ENCODE data around the gene SDK2. TPM values are rescaled to one million over a fixed set of nuclear protein-coding genes. Genes with fewer than 3 reads are reported as not detected.
A peak's percentile ranks its signal among the peaks of the same experiment; 100 is the strongest.

SDK2 gene
- polyA plus RNA-seq, 3 donors from 2014 or later = not detected

DNA sequence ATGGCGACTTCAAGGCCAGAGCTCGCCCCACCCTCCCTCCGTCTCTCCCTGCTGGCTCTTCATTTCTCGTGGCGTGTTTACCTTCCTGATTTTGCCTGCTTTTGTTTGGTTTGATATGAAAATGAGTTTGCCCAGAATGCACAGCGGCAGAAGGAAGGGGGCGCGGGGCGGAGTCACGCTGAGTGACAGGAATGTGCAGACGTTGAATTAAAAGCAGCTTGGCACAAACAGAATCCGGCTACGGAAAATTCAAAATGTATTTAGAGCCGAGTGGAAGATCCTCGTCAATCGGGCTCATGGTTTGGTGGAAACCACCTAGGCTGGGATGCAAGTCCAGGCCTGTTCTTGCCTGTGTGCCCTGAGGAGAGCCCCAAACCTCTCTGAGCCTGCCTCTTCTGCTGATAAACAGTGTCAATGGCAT lies 102.7 kb downstream of the SDK2 start:
- Mint-ChIP-seq H3K27me3 (ENCODE audit: low read depth in 3 of 3) (peaks cover 2 to 4% (median 2%) of the 10 kb centered on the region in 3 donors), H3K4me1 (no peaks in the 10 kb centered on the region), H3K36me3 (no peaks in the 10 kb centered on the region), H3K4me3 (no peak overlapping the region), H3K9me3 (no peaks in the 10 kb centered on the region), H3K27ac (no peak overlapping the region)
- DNase-seq = no peak

DNA sequence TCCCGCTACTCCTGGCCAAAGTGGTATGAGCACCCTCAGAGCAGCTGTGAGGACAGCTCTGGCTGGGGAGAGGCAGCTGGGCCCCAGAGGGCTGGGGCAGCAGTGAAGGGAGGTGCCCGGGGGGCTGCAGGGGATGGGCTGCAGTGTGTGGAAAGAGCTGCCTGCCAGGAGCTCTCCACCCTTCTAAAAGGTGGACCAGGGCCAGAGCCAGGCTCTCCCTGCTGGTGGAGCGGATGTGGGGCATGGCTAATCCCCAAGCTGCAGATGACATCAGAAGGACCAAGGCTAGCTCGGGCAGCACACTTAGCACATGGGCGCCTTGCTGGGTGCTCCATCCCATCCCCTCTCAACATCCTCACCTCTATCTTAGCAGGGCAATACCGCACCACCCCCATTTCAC lies 103.1 kb downstream of the SDK2 start:
- Mint-ChIP-seq H3K27me3 (ENCODE audit: low read depth in 3 of 3) (peaks cover 2 to 4% (median 2%) of the 10 kb centered on the region in 3 donors), H3K27ac (no peak overlapping the region), H3K36me3 (no peaks in the 10 kb centered on the region), H3K9me3 (no peaks in the 10 kb centered on the region), H3K4me1 (no peaks in the 10 kb centered on the region), H3K4me3 (no peak overlapping the region)
- DNase-seq = no peak

DNA sequence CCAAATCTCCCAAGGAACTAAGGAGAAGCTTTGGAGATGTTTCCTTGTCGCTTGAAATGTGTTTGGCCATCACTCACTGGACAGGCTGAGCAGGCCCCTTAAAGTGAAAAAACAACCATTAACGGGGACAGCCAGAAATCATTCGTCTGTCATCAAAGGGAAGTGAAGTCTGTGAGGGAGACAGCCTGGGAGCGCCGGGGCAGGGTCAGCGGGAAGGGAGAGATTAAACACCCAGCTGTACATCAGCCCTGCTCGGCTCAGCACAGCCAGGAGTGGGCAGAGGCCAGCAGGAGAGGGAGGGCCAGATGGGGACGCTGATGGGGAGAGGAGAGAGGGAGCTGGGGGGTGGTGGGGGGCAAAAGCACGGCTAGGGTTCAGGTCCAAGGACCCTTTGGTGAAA lies 105.1 kb downstream of the SDK2 start:
- H3K27me3 Mint-ChIP-seq (ENCODE audit: low read depth in 3 of 3) = peaks cover 0 to 5% (median 3%) of the 10 kb centered on the region in 3 donors
- DNase-seq = no peak
- no peak overlapping the region for H3K27ac Mint-ChIP-seq
- no peaks in the 10 kb centered on the region for H3K36me3 Mint-ChIP-seq
- no peaks in the 10 kb centered on the region for H3K9me3 Mint-ChIP-seq
- no peak overlapping the region for H3K4me3 Mint-ChIP-seq
- H3K4me1 Mint-ChIP-seq = no peaks in the 10 kb centered on the region

DNA sequence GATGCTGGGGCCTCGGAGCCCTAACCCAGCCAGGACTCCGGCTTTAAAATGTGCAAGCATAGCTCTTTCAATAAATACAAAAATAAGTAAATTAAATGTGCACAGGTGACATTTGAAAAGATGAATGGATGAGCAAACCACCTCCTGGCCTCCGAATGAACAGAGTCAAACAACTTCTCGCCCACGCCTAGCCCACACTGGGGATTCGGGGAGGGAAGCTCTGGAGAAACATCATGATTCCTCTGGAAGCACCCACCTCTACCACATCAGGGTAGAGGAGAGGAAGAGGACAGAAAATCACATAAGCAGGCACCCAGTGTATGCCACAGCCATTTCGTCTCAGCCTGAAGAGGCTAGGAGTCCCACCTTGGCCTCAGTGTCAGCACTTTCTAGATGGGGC lies 105.8 kb downstream of the SDK2 start:
- no peak overlapping the region for H3K27ac Mint-ChIP-seq
- no peaks in the 10 kb centered on the region for H3K36me3 Mint-ChIP-seq
- no peaks in the 10 kb centered on the region for H3K9me3 Mint-ChIP-seq
- H3K27me3 Mint-ChIP-seq (ENCODE audit: low read depth in 3 of 3) = peaks cover 0 to 5% (median 3%) of the 10 kb centered on the region in 3 donors
- no peaks in the 10 kb centered on the region for H3K4me1 Mint-ChIP-seq
- no peak for DNase-seq
- no peak overlapping the region for H3K4me3 Mint-ChIP-seq

DNA sequence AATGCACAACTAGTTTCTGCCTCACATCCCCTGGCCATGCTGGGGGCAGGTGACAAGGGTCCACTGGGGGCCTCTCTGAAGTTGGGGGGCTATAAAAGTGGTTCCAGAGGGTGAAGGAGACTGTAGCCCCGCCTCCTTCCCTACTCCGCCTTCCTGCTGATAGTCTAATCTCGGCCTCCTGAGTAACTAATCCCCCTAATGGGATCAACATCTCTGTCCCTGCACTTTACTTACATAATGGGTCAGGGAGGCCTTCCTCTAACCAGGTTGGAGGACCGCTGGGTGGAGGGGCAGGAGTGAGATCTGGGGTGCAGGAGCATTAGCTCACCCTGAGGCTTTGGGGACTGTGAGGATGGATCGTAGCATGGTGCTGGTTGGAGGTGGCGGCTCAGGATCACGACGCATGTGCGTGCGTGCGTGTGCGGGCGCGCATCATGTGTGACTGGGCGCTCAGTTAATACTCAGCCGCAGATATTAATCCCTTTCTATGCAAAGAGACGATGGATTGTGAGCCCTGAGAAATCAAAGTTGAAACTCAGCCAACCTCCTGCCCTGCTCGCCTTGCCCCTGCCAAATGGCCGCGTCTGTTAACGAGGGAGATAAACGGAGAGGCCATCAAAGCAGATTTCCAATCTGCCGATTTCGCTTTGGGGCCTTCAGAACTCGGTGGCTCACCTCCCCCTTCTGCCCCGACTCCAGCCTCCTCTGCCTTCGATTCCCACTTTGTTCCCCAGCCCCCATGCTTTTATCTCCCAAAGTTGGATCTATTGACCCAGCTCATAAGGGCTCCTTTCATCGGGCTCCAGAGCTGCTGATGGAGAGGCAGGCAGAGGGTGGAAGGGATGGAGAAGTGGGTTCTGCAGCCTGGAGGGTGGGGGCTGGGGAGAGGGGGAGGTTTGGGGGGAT lies 107.3 kb downstream of the SDK2 start:
- Mint-ChIP-seq H3K4me3 (no peak overlapping the region), H3K4me1 (no peaks in the 10 kb centered on the region), H3K27me3 (ENCODE audit: low read depth in 3 of 3) (peaks cover 0 to 6% (median 3%) of the 10 kb centered on the region in 3 donors), H3K9me3 (no peaks in the 10 kb centered on the region), H3K27ac (no peak overlapping the region), H3K36me3 (no peaks in the 10 kb centered on the region)
- no peak for DNase-seq

DNA sequence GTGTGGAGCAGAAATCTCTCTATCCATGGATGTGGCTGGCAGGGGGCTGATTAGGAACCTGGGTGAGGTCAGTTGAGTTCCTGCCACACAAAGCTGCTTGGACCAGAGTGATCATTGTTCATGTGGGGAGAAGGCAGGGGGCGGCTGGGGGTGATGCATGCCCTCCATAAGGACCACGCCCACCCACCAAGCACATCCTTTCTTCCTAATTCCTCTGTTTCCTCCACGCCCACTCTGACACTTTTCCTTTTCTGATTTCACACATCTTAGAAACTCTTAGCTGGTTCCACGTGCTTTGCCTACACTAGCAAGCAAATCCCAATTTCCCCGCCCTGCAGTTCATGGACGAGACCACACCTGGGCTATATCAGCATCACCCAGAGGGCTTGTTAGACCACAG lies 108.5 kb downstream of the SDK2 start:
- peaks cover 0 to 8% (median 3%) of the 10 kb centered on the region in 3 donors for H3K27me3 Mint-ChIP-seq (ENCODE audit: low read depth in 3 of 3)
- H3K9me3 Mint-ChIP-seq = no peaks in the 10 kb centered on the region
- no peaks in the 10 kb centered on the region for H3K36me3 Mint-ChIP-seq
- no peak overlapping the region for H3K4me3 Mint-ChIP-seq
- no peak for DNase-seq
- H3K27ac Mint-ChIP-seq = no peak overlapping the region
- no peaks in the 10 kb centered on the region for H3K4me1 Mint-ChIP-seq

DNA sequence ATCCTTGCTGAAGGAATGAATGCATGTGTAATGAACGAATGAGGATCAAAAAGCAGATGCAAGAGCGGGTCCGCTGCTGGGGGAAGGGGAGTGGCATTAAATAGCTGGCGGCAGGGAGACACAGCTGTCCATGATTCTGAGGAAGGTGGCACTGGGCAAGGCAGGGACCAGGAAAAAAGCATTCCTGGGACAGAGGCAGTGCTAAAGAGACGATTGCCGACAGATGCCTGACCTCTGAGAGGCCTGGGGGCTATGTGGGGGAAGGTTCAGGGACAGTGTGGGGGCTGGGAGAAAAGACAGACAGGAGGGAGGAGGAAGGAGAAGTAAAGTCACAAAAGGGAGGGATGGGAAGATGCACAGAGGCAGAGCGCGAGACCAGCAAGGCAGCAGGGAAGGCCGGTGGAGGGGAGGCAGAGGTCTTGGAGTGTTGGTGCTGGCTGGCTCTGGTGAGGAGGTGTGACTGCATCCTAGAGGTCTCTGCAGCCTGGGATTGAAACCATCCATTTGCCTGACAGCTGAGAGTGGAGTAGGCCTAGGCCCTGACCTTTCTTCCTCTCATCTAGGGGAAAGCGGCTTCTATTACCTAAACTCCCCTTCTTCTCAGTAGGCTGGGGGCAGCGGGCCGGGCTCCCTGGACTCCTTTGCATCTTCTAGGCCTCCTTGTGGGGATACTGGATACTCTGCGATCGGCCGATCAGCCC lies 109.9 kb downstream of the SDK2 start:
- H3K27ac Mint-ChIP-seq = no peak overlapping the region
- no peak overlapping the region for H3K4me3 Mint-ChIP-seq
- no peak for DNase-seq
- no peaks in the 10 kb centered on the region for H3K36me3 Mint-ChIP-seq
- no peaks in the 10 kb centered on the region for H3K9me3 Mint-ChIP-seq
- H3K27me3 Mint-ChIP-seq (ENCODE audit: low read depth in 3 of 3) = peaks cover 0 to 8% (median 3%) of the 10 kb centered on the region in 3 donors
- no peaks in the 10 kb centered on the region for H3K4me1 Mint-ChIP-seq

DNA sequence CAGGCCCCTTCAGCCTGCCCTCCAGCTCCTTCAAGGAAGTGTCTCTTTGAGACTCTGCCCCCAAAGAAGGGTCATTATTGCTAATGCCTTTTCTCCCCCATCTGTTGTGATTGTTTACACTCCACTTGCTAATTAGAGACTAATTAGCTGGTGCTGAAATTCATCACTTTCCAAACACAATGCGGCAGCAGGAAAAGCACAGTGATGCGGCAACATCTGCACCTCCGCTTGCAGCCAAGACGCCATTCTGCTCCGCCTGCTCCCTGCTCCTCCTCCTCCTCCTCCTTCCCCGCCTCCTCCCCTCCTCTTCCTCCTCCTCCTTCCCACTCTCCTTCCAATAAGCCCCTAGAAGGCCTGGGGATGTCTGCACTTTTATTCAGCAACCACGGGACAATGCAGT lies 110.5 kb downstream of the SDK2 start:
- Mint-ChIP-seq H3K27me3 (ENCODE audit: low read depth in 3 of 3) (peaks cover 0 to 8% (median 3%) of the 10 kb centered on the region in 3 donors), H3K27ac (no peak overlapping the region), H3K4me1 (no peaks in the 10 kb centered on the region), H3K9me3 (no peaks in the 10 kb centered on the region), H3K4me3 (no peak overlapping the region), H3K36me3 (no peaks in the 10 kb centered on the region)
- DNase-seq = no peak

DNA sequence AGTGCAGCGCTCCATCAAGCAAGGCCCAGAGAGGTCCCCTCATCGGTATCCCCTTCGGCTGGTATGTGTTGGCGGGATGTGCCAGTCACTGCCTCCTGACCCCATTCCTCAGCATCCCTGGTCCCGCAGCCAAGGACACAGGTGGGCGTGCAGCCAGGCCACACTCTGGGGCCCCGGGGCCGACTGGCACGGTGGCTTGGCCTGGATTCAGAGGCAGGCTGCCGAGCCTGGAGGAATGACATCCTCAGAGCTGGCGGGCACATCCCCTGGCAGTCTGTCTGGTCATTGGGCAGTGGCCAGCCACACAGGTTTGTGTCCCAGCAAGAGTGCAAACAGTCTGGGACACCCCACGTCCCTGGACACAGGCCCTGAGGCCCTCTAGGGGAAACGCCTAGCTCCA lies 111.1 kb downstream of the SDK2 start:
- Mint-ChIP-seq H3K4me1 (no peaks in the 10 kb centered on the region), H3K4me3 (no peak overlapping the region), H3K36me3 (no peaks in the 10 kb centered on the region), H3K27ac (no peak overlapping the region), H3K9me3 (no peaks in the 10 kb centered on the region), H3K27me3 (ENCODE audit: low read depth in 3 of 3) (peaks cover 0 to 8% (median 3%) of the 10 kb centered on the region in 3 donors)
- DNase-seq = no peak

DNA sequence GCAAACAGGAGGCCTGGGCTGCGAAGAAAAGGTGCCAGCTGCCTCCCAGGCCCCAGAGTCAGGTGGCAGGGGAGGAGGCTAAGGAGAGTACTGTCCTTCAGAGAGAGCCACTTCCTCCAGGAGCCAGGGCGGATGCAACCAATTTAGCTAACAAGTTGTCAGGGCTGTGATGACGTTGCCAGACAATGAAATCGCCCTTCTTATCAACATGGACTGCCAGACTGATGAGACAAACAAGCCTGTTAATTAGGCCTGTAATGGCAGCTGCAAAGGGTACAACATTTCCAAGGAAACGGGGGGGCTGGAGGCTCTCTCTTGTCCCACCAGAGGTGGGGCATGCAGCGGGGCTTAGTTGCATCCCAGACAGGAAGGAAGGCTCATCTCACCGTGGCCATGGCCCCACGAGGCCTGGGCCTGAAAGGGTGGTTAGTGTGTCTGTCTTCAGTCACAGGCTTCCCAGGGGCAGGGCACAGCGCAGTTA lies 111.8 kb downstream of the SDK2 start:
- Mint-ChIP-seq H3K27ac (peak overlapping the region in 1 of 6 donors; percentile 40), H3K27me3 (ENCODE audit: low read depth in 3 of 3) (peaks cover 0 to 9% (median 3%) of the 10 kb centered on the region in 3 donors), H3K4me1 (no peaks in the 10 kb centered on the region), H3K9me3 (no peaks in the 10 kb centered on the region), H3K36me3 (no peaks in the 10 kb centered on the region), H3K4me3 (no peak overlapping the region)
- no peak for DNase-seq

DNA sequence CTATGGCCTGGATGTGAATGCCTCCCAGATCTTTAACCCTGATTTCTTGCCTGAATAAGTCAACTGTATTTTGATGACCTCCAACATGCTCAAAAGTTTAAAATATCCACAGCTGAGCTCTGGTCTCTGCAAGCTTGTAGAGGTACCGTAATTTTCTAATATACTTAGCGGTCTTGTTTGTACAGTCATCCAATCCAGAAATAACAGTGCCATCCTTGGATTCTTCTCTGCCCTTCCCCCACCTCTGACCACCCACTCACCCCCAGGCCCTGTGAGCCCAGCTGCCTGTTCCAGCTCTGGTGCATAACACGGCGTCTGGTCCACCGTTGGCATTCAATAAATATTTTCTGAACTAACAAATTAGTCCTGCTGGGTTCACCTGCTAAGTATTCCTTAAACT lies 113.1 kb downstream of the SDK2 start:
- no peak overlapping the region for H3K27ac Mint-ChIP-seq
- H3K36me3 Mint-ChIP-seq = no peaks in the 10 kb centered on the region
- no peak for DNase-seq
- peaks cover 0 to 9% (median 1%) of the 10 kb centered on the region in 3 donors for H3K27me3 Mint-ChIP-seq (ENCODE audit: low read depth in 3 of 3)
- no peak overlapping the region for H3K4me3 Mint-ChIP-seq
- no peaks in the 10 kb centered on the region for H3K4me1 Mint-ChIP-seq
- H3K9me3 Mint-ChIP-seq = no peaks in the 10 kb centered on the region

DNA sequence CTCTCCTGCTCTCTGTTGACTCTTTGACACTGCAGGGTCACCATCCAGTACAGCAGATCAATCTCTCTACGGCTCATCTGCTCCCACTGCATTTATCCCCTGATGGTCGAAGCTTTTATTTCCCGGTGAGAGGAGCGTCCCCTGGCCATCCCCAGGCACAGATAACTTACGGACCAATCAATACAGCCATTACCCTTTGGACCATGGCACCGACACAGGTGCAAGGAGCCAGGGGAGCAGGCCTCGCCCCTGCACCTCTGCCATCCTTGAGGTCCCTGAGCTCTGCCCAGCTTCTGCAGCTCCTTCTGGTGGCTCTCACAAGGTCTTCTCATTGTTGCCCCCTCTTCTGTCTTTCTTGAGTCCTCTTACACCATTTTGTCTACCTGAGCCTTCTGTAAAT lies 115.6 kb downstream of the SDK2 start:
- H3K4me3 Mint-ChIP-seq = no peak overlapping the region
- DNase-seq = no peak
- H3K4me1 Mint-ChIP-seq = no peaks in the 10 kb centered on the region
- H3K36me3 Mint-ChIP-seq = no peaks in the 10 kb centered on the region
- peaks cover 0 to 4% (median 2%) of the 10 kb centered on the region in 3 donors for H3K27me3 Mint-ChIP-seq (ENCODE audit: low read depth in 3 of 3)
- no peaks in the 10 kb centered on the region for H3K9me3 Mint-ChIP-seq
- no peak overlapping the region for H3K27ac Mint-ChIP-seq

DNA sequence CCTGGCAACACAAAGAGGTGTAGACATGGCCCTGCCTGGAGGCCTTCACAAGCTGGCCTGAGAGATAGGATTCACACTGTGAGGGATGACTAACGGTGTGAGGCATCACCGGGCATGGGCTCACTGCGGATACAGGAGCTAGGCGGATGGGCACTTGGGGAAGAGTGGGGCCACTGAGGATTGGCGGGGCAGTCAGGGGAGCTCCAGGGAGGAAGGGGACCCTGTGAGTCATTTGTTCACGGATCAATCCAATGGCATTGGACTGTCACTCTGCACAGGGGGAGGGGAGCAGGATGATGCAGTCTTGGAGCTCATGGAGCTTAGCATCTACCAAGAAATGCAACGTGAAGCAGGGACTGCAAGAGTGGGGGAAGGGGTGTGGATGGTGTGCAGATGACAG lies 117.3 kb downstream of the SDK2 start:
- Mint-ChIP-seq H3K4me3 (no peak overlapping the region), H3K36me3 (no peaks in the 10 kb centered on the region), H3K9me3 (no peaks in the 10 kb centered on the region), H3K27ac (no peak overlapping the region), H3K27me3 (ENCODE audit: low read depth in 3 of 3) (peaks cover 0 to 3% (median 2%) of the 10 kb centered on the region in 3 donors), H3K4me1 (no peaks in the 10 kb centered on the region)
- DNase-seq = no peak

DNA sequence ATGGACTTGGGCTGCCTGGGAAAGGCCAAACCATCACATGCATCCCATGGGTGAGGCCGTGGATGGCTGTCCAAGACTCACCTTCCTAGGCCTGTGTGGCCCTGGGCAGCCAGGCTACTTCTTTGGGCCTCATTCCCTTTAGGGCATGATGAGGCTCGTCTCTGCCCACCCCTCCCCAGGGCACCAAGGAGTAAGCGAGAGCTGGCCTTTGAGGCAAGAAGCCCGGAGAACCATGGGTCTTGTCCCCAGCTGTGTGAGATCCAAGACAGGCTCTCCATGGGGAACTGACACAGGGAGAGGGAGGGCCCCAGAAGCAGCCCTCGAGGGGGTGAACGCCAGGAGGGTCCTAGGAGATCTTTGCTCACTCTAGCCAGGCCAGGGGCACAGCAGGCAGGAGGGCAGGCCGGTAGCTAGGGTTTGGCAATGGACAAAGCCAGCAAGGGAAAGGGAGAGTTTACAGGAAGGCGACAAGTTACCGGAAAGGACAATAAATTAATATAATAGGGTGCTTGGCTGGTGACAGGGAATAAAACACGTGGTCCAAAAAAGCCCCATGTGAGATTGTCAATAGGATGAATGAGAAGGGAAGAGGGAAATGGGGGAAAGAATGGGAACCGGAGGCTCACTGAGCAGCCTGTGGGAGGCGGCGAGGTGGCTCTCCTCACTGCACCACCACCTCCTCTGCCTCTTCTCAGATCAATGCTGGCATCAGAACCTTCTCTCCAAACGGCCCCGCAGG lies 119.1 kb downstream of the SDK2 start:
- no peaks in the 10 kb centered on the region for H3K4me1 Mint-ChIP-seq
- H3K4me3 Mint-ChIP-seq = no peak overlapping the region

More for the DNA sequence above, 119.1 kb downstream of the SDK2 start:
- Mint-ChIP-seq H3K9me3 (no peaks in the 10 kb centered on the region), H3K27ac (no peak overlapping the region), H3K36me3 (no peaks in the 10 kb centered on the region), H3K27me3 (ENCODE audit: low read depth in 3 of 3) (peaks cover 0 to 2% (median 2%) of the 10 kb centered on the region in 3 donors)
- DNase-seq = no peak

Data from immature natural killer cell (primary cell).